GM12878 (cell line): ENCODE measurements around the gene CARHSP1. TPM values are rescaled to one million over a fixed set of nuclear protein-coding genes. Genes with fewer than 3 reads are reported as not detected.

Experiments used
- ATAC-seq: fragments of 200-7000 bp; cut with Tn5 transposase; 3 replicates; pipeline ENCODE4 v1.9.1; 2020; ENCODE audit warnings: mild to moderate bottlenecking, moderate library complexity
- BruUV-seq: library from RNA; stranded (reverse); fragments of 400-500 nt; replicated peaks from 2 replicates; lab custom pipeline; 2021; lab: Mats Ljungman, UMichigan
- CTCF ChIA-PET: fragments of 300-600 bp; sonication (Branson Sonifier 250); formaldehyde crosslinking; extraction: SDS; loops from one replicate; lab custom pipeline; 2021; ENCODE audit warnings: inconsistent platforms; lab: Yijun Ruan, JAX
- POLR2A ChIA-PET: fragments of 350-600 bp; formaldehyde crosslinking; extraction: SDS; loops from one replicate; lab custom pipeline; 2021; ENCODE audit warnings: inconsistent platforms; lab: Charles Lee
- RAD21 ChIA-PET: fragments of 300-600 bp; sonication (Branson Sonifier 250); formaldehyde crosslinking; loops from one replicate; lab custom pipeline; 2023; ENCODE audit warnings: antibody characterized with exemption; ENCODE audit not compliant: unreplicated experiment; lab: Charles Lee
- SMC1A ChIA-PET: fragments of 300-600 bp; sonication (Branson Sonifier 250); formaldehyde crosslinking; loops from one replicate; lab custom pipeline; 2023; ENCODE audit not compliant: unreplicated experiment, uncharacterized antibody; lab: Charles Lee
- DNase-seq: peaks from one replicate; pipeline ENCODE4 v3.0.0-alpha.2; 2011; ENCODE audit warnings: low read depth, low spot score
- FAIRE-seq: peaks from 3 replicates; lab custom pipeline; 2011; peaks lifted over from hg19 to GRCh38; lab: Jason Lieb, UNC
- H2AFZ ChIP-seq: 2 replicates; pipeline ENCODE4 v1.6.0; 2011; ENCODE audit warnings: low read depth, low read length, control low read depth; ENCODE audit not compliant: control insufficient read depth
- H3K27ac ChIP-seq: 2 replicates; pipeline ENCODE4 v1.5.1; 2011; ENCODE audit warnings: control low read depth; ENCODE audit not compliant: control insufficient read depth, insufficient read depth
- H3K27me3 ChIP-seq, 2 experiments: replicated peaks in 1 of 2; 2 replicates each; pipeline versions ENCODE4 v1.6.0 to v1.6.1; 2011; ENCODE audit warnings: low read length in 1 of 2; ENCODE audit not compliant: control insufficient read depth in 2 of 2, insufficient read depth in 2 of 2
- H3K36me3 ChIP-seq, 2 experiments: 2 replicates each; pipeline ENCODE4 v1.5.1; 2011; ENCODE audit warnings: low read length in 1 of 2; ENCODE audit not compliant: control insufficient read depth in 2 of 2, insufficient read depth in 2 of 2
- H3K4me1 ChIP-seq: 2 replicates; pipeline ENCODE4 v1.6.1; 2011; ENCODE audit warnings: mild to moderate bottlenecking, low read length, moderate library complexity, mixed read lengths; ENCODE audit not compliant: control insufficient read depth, insufficient read depth
- H3K4me2 ChIP-seq: 2 replicates; pipeline ENCODE4 v1.6.0; 2011; ENCODE audit warnings: control low read depth; ENCODE audit not compliant: control insufficient read depth, insufficient read depth
- H3K4me3 ChIP-seq: fragments of 200-600 bp; sonication (generic); 2 replicates; pipeline ENCODE4 v1.5.1; 2016
- H3K79me2 ChIP-seq: 2 replicates; pipeline ENCODE4 v1.6.0; 2011; ENCODE audit warnings: low read length; ENCODE audit not compliant: control insufficient read depth, insufficient read depth
- H3K9ac ChIP-seq: 2 replicates; pipeline ENCODE4 v1.8.0; 2011; ENCODE audit warnings: low read length, control low read depth, mixed read lengths; ENCODE audit not compliant: control insufficient read depth, insufficient read depth
- H3K9me3 ChIP-seq: replicated peaks from 3 replicates; pipeline ENCODE4 v1.5.1; 2011; ENCODE audit warnings: mild to moderate bottlenecking, low read length; ENCODE audit not compliant: control insufficient read depth, insufficient read depth
- H4K20me1 ChIP-seq: 2 replicates; pipeline ENCODE4 v1.6.0; 2011; ENCODE audit not compliant: control insufficient read depth, insufficient read depth
- IKZF1 ChIP-seq: fragments of 450-650 bp; conservative IDR thresholded peaks from 2 replicates; pipeline ENCODE4 v1.6.1; 2017; ENCODE audit warnings: antibody characterized with exemption, mild to moderate bottlenecking
- MEF2B ChIP-seq: fragments of 450-650 bp; IDR thresholded peaks from 2 replicates; pipeline ENCODE4 v1.6.1; 2018; ENCODE audit warnings: mild to moderate bottlenecking, moderate library complexity; ENCODE audit not compliant: partially characterized antibody, poor library complexity, severe bottlenecking
- POLR2A ChIP-seq: IDR thresholded peaks from 2 replicates; pipeline ENCODE4 v1.6.1; 2011; ENCODE audit warnings: low read depth, mild to moderate bottlenecking, low read length
- SMAD1 ChIP-seq: fragments of 450-650 bp; IDR thresholded peaks from 2 replicates; pipeline ENCODE4 v1.6.1; 2018; ENCODE audit warnings: mild to moderate bottlenecking, low read depth; ENCODE audit not compliant: partially characterized antibody
- SMC3 ChIP-seq: IDR thresholded peaks from 2 replicates; pipeline ENCODE4 v1.6.1; 2011; ENCODE audit warnings: low read length, improper control_type of control experiment, borderline replicate concordance
- ZSCAN29 ChIP-seq: fragments of 450-650 bp; IDR thresholded peaks from 2 replicates; pipeline ENCODE4 v1.6.1; 2017; ENCODE audit warnings: mild to moderate bottlenecking, moderate library complexity
- WGBS: methylation state at CpG from one replicate; pipeline ENCODE4 v1.1.6; 2016; ENCODE audit warnings: low lambda C conversion rate; ENCODE audit not compliant: insufficient replicate concordance, insufficient coverage; ENCODE audit errors: missing lambda C conversion rate; 5-methylcytosine and 5-hydroxymethylcytosine counted together
- in situ Hi-C: fragments of 300-500 bp; cut with MboI; formaldehyde crosslinking; loops from 9 replicates; pipeline ENCODE4 v1.14.3; 2018; ENCODE audit warnings: mixed read lengths
- intact Hi-C: fragments of 100-400 bp; cut with micrococcal nuclease; formaldehyde crosslinking; loops from one replicate; pipeline ENCODE4 v1.14.2; 2022; ENCODE audit not compliant: unreplicated experiment
- polyA plus RNA-seq, 11 experiments: library from polyadenylated mRNA; depleted of rRNA in 4 of 11; unstranded in 6 of 11; stranded (reverse) in 5 of 11; fragments of >200 nt; fragmentation: Nextera tagmentation in 4 of 11; fragmentation: Illumina TruSeq in 1 of 11; extraction: Ambion mirVana in 4 of 11; extraction: Trizol in 1 of 11; gene quantifications; 1 replicate in 1 of 11; 2 replicates in 10 of 11; pipeline versions ENCODE4 v1.2.1 to v1.2.3, GENCODE V29; 2011 to 2016; ENCODE audit warnings: inconsistent platforms in 2 of 11, missing spikeins in 2 of 11, low read depth in 1 of 11
- total RNA-seq, 4 experiments: library from RNA; depleted of rRNA in 3 of 4; stranded (reverse); fragments of >200 nt in 3 of 4; fragmentation: Illumina TruSeq in 1 of 4; extraction: Trizol in 1 of 4; gene quantifications; 2 replicates each; pipeline versions ENCODE4 v1.2.1 to v1.2.3, GENCODE V29; 2013 to 2021

Gene CARHSP1
- total and polyA plus RNA-seq, 10 of the 15 experiments (the other 5 are each of a cell fraction or from before 2014, with no cell fraction given), result 5.5 to 112 (median 67.0) TPM

GRCh38 chr16:8859913-8860881, 8.6 kb downstream of the CARHSP1 start:
- TF ChIP-seq ZSCAN29, result no peak
- TF ChIP-seq IKZF1, result no peak
- TF ChIP-seq SMC3, result no peak
- peak; percentile 51; the same call in 1 of the 2 replicates for TF ChIP-seq POLR2A
- TF ChIP-seq MEF2B, result peak; percentile 56
- no peak for TF ChIP-seq SMAD1
- peaks cover 16 to 31% of the 10 kb centered on the region in 2 experiments for H3K36me3 ChIP-seq
- no peaks in the 10 kb centered on the region for H3K27me3 ChIP-seq
- DNase-seq (no peak), ATAC-seq (peak; percentile 12; the same call in 1 of the 3 replicates), FAIRE-seq (no peak)
- no peak overlapping the region for H3K4me3 ChIP-seq
- H3K79me2 ChIP-seq, result peaks cover 43% of the 10 kb centered on the region
- SMC1A ChIA-PET, result interaction anchor here (0.7 to 1.1 kb wide), 2 partner anchors 38 to 47 kb away, joined by 3 read pairs; no protein-coding TSS in a partner anchor
- intact Hi-C loops (no loop called here), in situ Hi-C loops (no loop called here)
- H3K4me2 ChIP-seq, result no peak overlapping the region
- WGBS, result 59% methylated on average over 25 of the region's 25 CpGs
- RAD21 ChIA-PET, result interaction anchor here (0.8 to 1.0 kb wide), 2 partner anchors 9 to 39 kb away, joined by 3 read pairs; partner anchors contain the start of gene CARHSP1
- peaks cover 6% of the 10 kb centered on the region; the same call in 1 of the 2 replicates for H3K4me1 ChIP-seq
- no TSS peak for BruUV-seq
- no peak overlapping the region for H2AFZ ChIP-seq
- no peaks in the 10 kb centered on the region; the same call in 2 of the 3 replicates for H3K9me3 ChIP-seq
- POLR2A ChIA-PET, result interaction anchor here (0.6 to 2.5 kb wide), 4 partner anchors 9 to 1357 kb away, joined by 3 to 10 read pairs (median 6); partner anchors contain the start of gene CARHSP1
- H3K9ac ChIP-seq, result no peak overlapping the region
- peaks cover 8% of the 10 kb centered on the region for H4K20me1 ChIP-seq
- CTCF ChIA-PET, result interaction anchor here (0.8 to 1.7 kb wide), 2 partner anchors 13 to 20 kb away, joined by 5 read pairs; no protein-coding TSS in a partner anchor
- H3K27ac ChIP-seq, result no peak overlapping the region
